ENCODE data around the gene MRPL21. TPM values are rescaled to one million over a fixed set of nuclear protein-coding genes. Genes with fewer than 3 reads are reported as not detected.

Gene MRPL21
- total RNA-seq, result 100 to 1,000 TPM in 1 of 2 experiments, 10 to 100 TPM in 1; 99.6 to 104 TPM

GRCh38 chr11:68903288-68904247 is at the start of gene MRPL21, which contains the start of gene IGHMBP2:
MRPL21 (minus strand) TSS chr11:68903832; CDS start chr11:68903810, 22 bp downstream.
IGHMBP2 (plus strand) TSS chr11:68903891; CDS start chr11:68903953, 62 bp downstream.
- peak; percentile 87 for DNase-seq
- POLR2A ChIA-PET, result interaction anchor here (0.7 to 1.4 kb wide), 4 partner anchors 25 to 178 kb away, joined by 3 read pairs; no protein-coding TSS in a partner anchor

GRCh38 chr11:68950762-68951161 is 47.1 kb upstream of the MRPL21 start:
- TF ChIP-seq CTCF (IDR thresholded peaks at IDR 0.05), result no peak
- ATAC-seq, result no peak
- Mint-ChIP-seq H3K27ac (no peak overlapping the region), H3K4me3 (no peak overlapping the region), H3K27me3 (no peaks in the 10 kb centered on the region), H3K4me1 (ENCODE audit: low read depth) (peaks cover 6% of the 10 kb centered on the region), H3K36me3 (ENCODE audit: low read depth) (no peaks in the 10 kb centered on the region), H3K9me3 (no peaks in the 10 kb centered on the region)
- intact Hi-C loops (cut with micrococcal nuclease), result no loop called here
- ChIA-PET CTCF (interaction anchor here (1.9 kb wide), 1 partner anchor 138 kb away, joined by 4 read pairs; no protein-coding TSS in a partner anchor), POLR2A (interaction anchor here (0.6 kb wide), 1 partner anchor 563 kb away, joined by 3 read pairs; no protein-coding TSS in a partner anchor)
- no peak for DNase-seq

More at GRCh38 chr11:68903288-68904247, at the start of gene MRPL21, which contains the start of gene IGHMBP2:
- Mint-ChIP-seq H3K36me3 (ENCODE audit: low read depth) (peaks cover 28% of the 10 kb centered on the region), H3K4me1 (ENCODE audit: low read depth) (peaks cover 28% of the 10 kb centered on the region), H3K4me3 (peak within 1 kb of the TSS; percentile 96), H3K27me3 (no peaks in the 10 kb centered on the region), H3K9me3 (no peaks in the 10 kb centered on the region), H3K27ac (peak within 1 kb of the TSS; percentile 91)
- no peak for TF ChIP-seq CTCF (IDR thresholded peaks at IDR 0.05)
- intact Hi-C loops (cut with micrococcal nuclease), result no loop called here
- CTCF ChIA-PET, result interaction anchor here (1.0 to 1.3 kb wide), 2 partner anchors 10 to 186 kb away, joined by 3 read pairs; no protein-coding TSS in a partner anchor
- peak; percentile 95 for ATAC-seq

GRCh38 chr11:68950270-68950669 is 46.6 kb upstream of the MRPL21 start:
- no peak for ATAC-seq
- H3K27me3 Mint-ChIP-seq, result no peaks in the 10 kb centered on the region
- DNase-seq, result no peak
- POLR2A ChIA-PET, result no interaction called here
- CTCF ChIA-PET, result interaction anchor here (1.9 kb wide), 1 partner anchor 139 kb away, joined by 4 read pairs; no protein-coding TSS in a partner anchor
- no peak overlapping the region for H3K27ac Mint-ChIP-seq
- peaks cover 6% of the 10 kb centered on the region for H3K4me1 Mint-ChIP-seq (ENCODE audit: low read depth)
- intact Hi-C loops (cut with micrococcal nuclease), result no loop called here
- no peaks in the 10 kb centered on the region for H3K36me3 Mint-ChIP-seq (ENCODE audit: low read depth)
- no peaks in the 10 kb centered on the region for H3K9me3 Mint-ChIP-seq
- H3K4me3 Mint-ChIP-seq, result no peak overlapping the region
- TF ChIP-seq CTCF (IDR thresholded peaks at IDR 0.05), result no peak

- H3K9me3 Mint-ChIP-seq, result no peaks in the 10 kb centered on the region
- peaks cover 5% of the 10 kb centered on the region for H3K4me1 Mint-ChIP-seq (ENCODE audit: low read depth)
- intact Hi-C loops (cut with micrococcal nuclease), result no loop called here
- no peak for DNase-seq
- POLR2A ChIA-PET, result interaction anchor here (0.9 kb wide), 1 partner anchor 18 kb away, joined by 3 read pairs; no protein-coding TSS in a partner anchor
- H3K36me3 Mint-ChIP-seq (ENCODE audit: low read depth), result no peaks in the 10 kb centered on the region
- no peak for ATAC-seq
- no peak for TF ChIP-seq CTCF (IDR thresholded peaks at IDR 0.05)
- H3K4me3 Mint-ChIP-seq, result no peak overlapping the region
- H3K27me3 Mint-ChIP-seq, result no peaks in the 10 kb centered on the region
- CTCF ChIA-PET, result no interaction called here
- H3K27ac Mint-ChIP-seq, result no peak overlapping the region
These were observed 45.3 kb upstream of the MRPL21 start for GRCh38 chr11:68948935-68949334.

Measured in activated CD8-positive, alpha-beta T cell treated with anti-CD3 and anti-CD28 coated beads for 36 hours (primary cell).